K562 (cell line): ENCODE data around the gene WDR93. TPM values are rescaled to one million over a fixed set of nuclear protein-coding genes. Genes with fewer than 3 reads are reported as not detected.

ENCODE experiments used
- ATAC-seq: fragments of 200-7000 bp; cut with Tn5 transposase; 3 replicates; pipeline ENCODE4 v1.9.1; 2020; ENCODE audit warnings: moderate library complexity
- BruUV-seq: library from RNA; stranded (reverse); fragments of 400-500 nt; replicated peaks from 2 replicates; lab custom pipeline; 2021; lab: Mats Ljungman, UMichigan
- CTCF ChIA-PET: fragments of 300-600 bp; formaldehyde crosslinking; extraction: SDS; loops from one replicate; lab custom pipeline; 2021; ENCODE audit warnings: low intra/inter-chr PET ratio; lab: Yijun Ruan, JAX
- POLR2A ChIA-PET: fragments of 300-600, 350-650 bp; sonication (Branson Sonifier 250); formaldehyde crosslinking; extraction: SDS; loops from one replicate; lab custom pipeline; 2021; ENCODE audit warnings: antibody characterized with exemption, inconsistent platforms; lab: Yijun Ruan, JAX
- DNase-seq, 4 experiments: peaks; one replicate each; pipeline versions ENCODE4 v3.0.0 to v3.0.0-alpha.2; 2011 to 2018; ENCODE audit warnings: low spot score in 3 of 4, mixed read lengths in 3 of 4; ENCODE audit errors: extremely low read depth in 1 of 4
- FAIRE-seq: peaks from 2 replicates; lab custom pipeline; 2011; peaks lifted over from hg19 to GRCh38; lab: Jason Lieb, UNC
- H2AFZ ChIP-seq: 2 replicates; pipeline ENCODE4 v1.6.0; 2011; ENCODE audit warnings: low read depth, low read length, control low read depth, inconsistent platforms
- H3K27ac ChIP-seq: fragments of 200-600 bp; 3 replicates; pipeline ENCODE4 v1.8.0; 2011; ENCODE audit warnings: low read depth, mild to moderate bottlenecking, control low read depth, inconsistent platforms, low read length, moderate library complexity, mixed read lengths; ENCODE audit errors: extremely low read depth
- H3K27me3 ChIP-seq, 2 experiments: fragments of 300-600 bp in 1 of 2; 2 replicates in 1 of 2; 3 replicates in 1 of 2; pipeline versions ENCODE4 v1.6.0 to v1.8.0; 2011; ENCODE audit warnings: inconsistent platforms in 2 of 2, low read length in 2 of 2, mild to moderate bottlenecking in 1 of 2, mixed read lengths in 1 of 2, moderate library complexity in 1 of 2; ENCODE audit not compliant: control insufficient read depth in 2 of 2, insufficient read depth in 2 of 2
- H3K36me3 ChIP-seq: fragments of 300-600 bp; 3 replicates; pipeline ENCODE4 v1.8.0; 2011; ENCODE audit warnings: mild to moderate bottlenecking, low read length, inconsistent platforms; ENCODE audit not compliant: control insufficient read depth, insufficient read depth
- H3K4me1 ChIP-seq, 2 experiments: fragments of 200-600 bp in 1 of 2; replicated peaks in 1 of 2; 2 replicates in 1 of 2; 3 replicates in 1 of 2; pipeline versions ENCODE4 v1.5.1 to v1.8.0; 2011; ENCODE audit warnings: inconsistent platforms in 2 of 2, low read length in 2 of 2, mild to moderate bottlenecking in 1 of 2, mixed read lengths in 1 of 2, moderate library complexity in 1 of 2; ENCODE audit not compliant: control insufficient read depth in 2 of 2, insufficient read depth in 2 of 2
- H3K4me2 ChIP-seq: 2 replicates; pipeline ENCODE4 v1.6.1; 2011; ENCODE audit warnings: low read length, control low read depth, inconsistent platforms, mixed read lengths; ENCODE audit not compliant: insufficient read depth
- H3K4me3 ChIP-seq: fragments of 200-600 bp; sonication (generic), shearing (Covaris generic); 2 replicates; pipeline ENCODE4 v1.5.1; 2016; ENCODE audit warnings: control low read depth, inconsistent platforms
- H3K79me2 ChIP-seq: fragments of 200-600 bp; 3 replicates; pipeline ENCODE4 v1.8.0; 2011; ENCODE audit warnings: low read length, inconsistent platforms; ENCODE audit not compliant: control insufficient read depth, insufficient read depth
- H3K9ac ChIP-seq, 2 experiments: 2 replicates each; pipeline versions ENCODE4 v1.6.0 to v1.6.1; 2011; ENCODE audit warnings: low read depth in 2 of 2, low read length in 2 of 2, control low read depth in 1 of 2, inconsistent platforms in 1 of 2, mild to moderate bottlenecking in 1 of 2, mixed read lengths in 1 of 2; ENCODE audit not compliant: insufficient read depth in 1 of 2
- H3K9me1 ChIP-seq: one replicate; pipeline ENCODE4 v1.6.0; 2011; ENCODE audit warnings: inconsistent platforms, mild to moderate bottlenecking, low read length, moderate library complexity; ENCODE audit not compliant: control insufficient read depth, insufficient read depth
- H3K9me3 ChIP-seq: replicated peaks from 2 replicates; pipeline ENCODE4 v1.5.1; 2011; ENCODE audit warnings: low read depth, low read length, inconsistent platforms; ENCODE audit not compliant: control insufficient read depth, insufficient read depth
- H4K20me1 ChIP-seq: replicated peaks from 2 replicates; pipeline ENCODE4 v1.6.1; 2011; ENCODE audit warnings: low read length, inconsistent platforms, mixed read lengths; ENCODE audit not compliant: control insufficient read depth, insufficient read depth
- ERF ChIP-seq: fragments of 450-650 bp; formaldehyde crosslinking; IDR thresholded peaks from 2 replicates; pipeline ENCODE4 v1.4.0; 2020; ENCODE audit warnings: mild to moderate bottlenecking, mixed read lengths
- ESRRB ChIP-seq: fragments of 250-450 bp; sonication (Bioruptor Pico); IDR thresholded peaks from 2 replicates; pipeline ENCODE4 v1.5.0; 2020; ENCODE audit warnings: mild to moderate bottlenecking, moderate library complexity, borderline replicate concordance
- FOXK1 ChIP-seq: sonication (generic); formaldehyde crosslinking; IDR thresholded peaks from 2 replicates; pipeline ENCODE4 v1.8.0; 2022; ENCODE audit warnings: missing genetic modification reagents, mild to moderate bottlenecking, borderline replicate concordance
- GATAD2B ChIP-seq: fragments of 450-650 bp; IDR thresholded peaks from 2 replicates; pipeline ENCODE4 v1.6.1; 2017; ENCODE audit warnings: mild to moderate bottlenecking, borderline replicate concordance
- HIVEP1 ChIP-seq: fragments of 250-450 bp; sonication (Bioruptor Pico); IDR thresholded peaks from 2 replicates; pipeline ENCODE4 v1.4.0; 2020; ENCODE audit warnings: mild to moderate bottlenecking
- HLTF ChIP-seq: fragments of 450-650 bp; IDR thresholded peaks from 2 replicates; pipeline ENCODE4 v1.6.1; 2016
- L3MBTL2 ChIP-seq: fragments of 450-650 bp; IDR thresholded peaks from 2 replicates; pipeline ENCODE4 v1.6.1; 2016; ENCODE audit warnings: mild to moderate bottlenecking, moderate library complexity
- NR2F6 ChIP-seq: fragments of 450-650 bp; formaldehyde crosslinking; IDR thresholded peaks from 2 replicates; pipeline ENCODE4 v1.4.0; 2020; ENCODE audit warnings: mild to moderate bottlenecking
- RBM15 ChIP-seq: fragments of 200-400 bp; formaldehyde crosslinking; IDR thresholded peaks from 2 replicates; pipeline ENCODE4 v1.6.1; 2018; ENCODE audit warnings: mild to moderate bottlenecking, low read length, moderate library complexity; ENCODE audit not compliant: insufficient read depth
- SMAD1 ChIP-seq: fragments of 150-350 bp; IDR thresholded peaks from 2 replicates; pipeline ENCODE4 v1.6.1; 2014; ENCODE audit warnings: low read length, low read depth; ENCODE audit not compliant: partially characterized antibody
- TCF3 ChIP-seq: sonication (generic); formaldehyde crosslinking; IDR thresholded peaks from 2 replicates; pipeline ENCODE4 v1.4.0; 2020; ENCODE audit warnings: mild to moderate bottlenecking, missing genetic modification reagents
- U2AF1 ChIP-seq: fragments of 200-400 bp; formaldehyde crosslinking; optimal IDR thresholded peaks from 2 replicates; pipeline ENCODE3; 2017; ENCODE audit warnings: mild to moderate bottlenecking, low read depth, low read length, moderate library complexity
- ZBTB17 ChIP-seq: fragments of 450-650 bp; formaldehyde crosslinking; IDR thresholded peaks from 2 replicates; pipeline ENCODE4 v1.4.0; 2020; ENCODE audit warnings: mild to moderate bottlenecking
- ZNF79 ChIP-seq: fragments of 250-450 bp; sonication (Bioruptor Pico); IDR thresholded peaks from 2 replicates; pipeline ENCODE4 v1.4.0; 2020; ENCODE audit warnings: low read depth, mild to moderate bottlenecking, moderate library complexity
- WGBS: fragments of 100-300 bp; shearing (Covaris generic); methylation state at CpG from one replicate; pipeline ENCODE4 v1.1.6; 2016; ENCODE audit warnings: low coverage, mixed read lengths; ENCODE audit not compliant: insufficient coverage; ENCODE audit errors: missing lambda C conversion rate; 5-methylcytosine and 5-hydroxymethylcytosine counted together
- in situ Hi-C: fragments of 300-500 bp; cut with MboI; formaldehyde crosslinking; loops from 4 replicates; pipeline ENCODE4 v1.15.0; 2018; ENCODE audit warnings: inconsistent platforms, mixed read lengths
- intact Hi-C: fragments of 100-400 bp; cut with micrococcal nuclease; formaldehyde crosslinking; loops from 2 replicates; pipeline ENCODE4 v1.14.2; 2022
- polyA plus RNA-seq, 8 experiments: library from polyadenylated mRNA; depleted of rRNA in 4 of 8; stranded (reverse) in 5 of 8; unstranded in 3 of 8; fragments of >200 nt; fragmentation: Nextera tagmentation in 2 of 8; fragmentation: Illumina TruSeq in 1 of 8; extraction: Ambion mirVana in 2 of 8; extraction: Trizol in 1 of 8; gene quantifications; 2 replicates each; pipeline versions ENCODE4 v1.2.1 to v1.2.3, GENCODE V29; 2011 to 2014; ENCODE audit warnings: inconsistent platforms in 1 of 8, missing spikeins in 1 of 8
- total RNA-seq, 7 experiments: library from RNA; depleted of rRNA in 6 of 7; stranded (reverse); fragments of >200 nt in 6 of 7; fragmentation: Illumina TruSeq in 2 of 7; extraction: Trizol in 2 of 7; gene quantifications; 2 replicates each; pipeline versions ENCODE4 v1.2.1 to v1.2.3, GENCODE V29; 2011 to 2021; ENCODE audit warnings: low replicate concordance in 1 of 7
- TF ChIP-seq, protein P1 (sequence below): fragments of 150-350 bp; conservative IDR thresholded peaks from 2 replicates; pipeline ENCODE4 v1.6.1; 2014; ENCODE audit warnings: low read length
- TF ChIP-seq, protein P2 (sequence below): fragments of 450-650 bp; formaldehyde crosslinking; IDR thresholded peaks from 2 replicates; pipeline ENCODE4 v1.4.0; 2020; ENCODE audit warnings: mild to moderate bottlenecking, moderate library complexity
- TF ChIP-seq, protein P3 (sequence below): sonication (generic); formaldehyde crosslinking; IDR thresholded peaks from 2 replicates; pipeline ENCODE4 v1.8.0; 2023; ENCODE audit warnings: mild to moderate bottlenecking, missing genetic modification reagents

Gene WDR93
- total and polyA plus RNA-seq, 9 of the 15 experiments (the other 6 are each of a cell fraction or from before 2014, with no cell fraction given) = not detected

DNA sequence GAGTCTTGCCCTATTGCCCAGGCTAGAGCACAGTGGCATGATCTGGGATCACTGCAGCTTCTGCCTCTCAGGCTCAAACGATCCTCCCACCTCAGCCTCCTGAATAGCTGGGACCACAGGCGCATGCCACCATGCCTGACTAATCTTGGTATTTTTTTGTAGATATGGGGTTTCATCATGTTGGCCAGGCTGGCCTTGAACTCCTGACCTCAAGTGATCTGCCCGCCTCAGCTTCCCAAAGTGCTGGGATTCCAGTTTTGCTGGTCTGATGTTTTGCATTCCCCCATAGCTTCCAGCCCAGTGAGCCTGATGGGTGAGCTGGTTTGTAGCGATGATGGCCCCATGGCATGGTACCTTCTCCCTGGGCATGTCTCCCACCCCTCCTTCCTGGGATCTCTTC is 65.1 kb downstream of the WDR93 start:
- in situ Hi-C loops (loop anchor here (5.0 to 10.0 kb wide), 2 partner anchors 122 to 339 kb away; no protein-coding TSS in a partner anchor), intact Hi-C loops (no loop called here)
- Histone ChIP-seq H3K9me3 (no peaks in the 10 kb centered on the region), H3K9me1 (no peaks in the 10 kb centered on the region), H3K36me3 (no peaks in the 10 kb centered on the region), H2AFZ (no peak overlapping the region), H3K4me2 (no peak overlapping the region), H3K9ac (no peak overlapping the region), H3K79me2 (no peaks in the 10 kb centered on the region), H3K27me3 (no peaks in the 10 kb centered on the region), H3K4me1 (peaks cover 8 to 25% of the 10 kb centered on the region in 2 experiments; a peak in 4 of 5 replicates), H3K27ac (no peak overlapping the region), H4K20me1 (no peaks in the 10 kb centered on the region; the same call in 1 of the 2 replicates), H3K4me3 (no peak overlapping the region)
- CTCF ChIA-PET = no interaction called here
- POLR2A ChIA-PET = interaction anchor here (0.6 to 1.7 kb wide), 2 partner anchors 119 to 228 kb away, joined by 3 to 5 read pairs; no protein-coding TSS in a partner anchor
- no peak for ATAC-seq
- no TSS peak for BruUV-seq
- FAIRE-seq = no peak
- 31% methylated on average over 4 of the region's 4 CpGs for WGBS
- no peak for DNase-seq
- TF ChIP-seq, protein P1, sequence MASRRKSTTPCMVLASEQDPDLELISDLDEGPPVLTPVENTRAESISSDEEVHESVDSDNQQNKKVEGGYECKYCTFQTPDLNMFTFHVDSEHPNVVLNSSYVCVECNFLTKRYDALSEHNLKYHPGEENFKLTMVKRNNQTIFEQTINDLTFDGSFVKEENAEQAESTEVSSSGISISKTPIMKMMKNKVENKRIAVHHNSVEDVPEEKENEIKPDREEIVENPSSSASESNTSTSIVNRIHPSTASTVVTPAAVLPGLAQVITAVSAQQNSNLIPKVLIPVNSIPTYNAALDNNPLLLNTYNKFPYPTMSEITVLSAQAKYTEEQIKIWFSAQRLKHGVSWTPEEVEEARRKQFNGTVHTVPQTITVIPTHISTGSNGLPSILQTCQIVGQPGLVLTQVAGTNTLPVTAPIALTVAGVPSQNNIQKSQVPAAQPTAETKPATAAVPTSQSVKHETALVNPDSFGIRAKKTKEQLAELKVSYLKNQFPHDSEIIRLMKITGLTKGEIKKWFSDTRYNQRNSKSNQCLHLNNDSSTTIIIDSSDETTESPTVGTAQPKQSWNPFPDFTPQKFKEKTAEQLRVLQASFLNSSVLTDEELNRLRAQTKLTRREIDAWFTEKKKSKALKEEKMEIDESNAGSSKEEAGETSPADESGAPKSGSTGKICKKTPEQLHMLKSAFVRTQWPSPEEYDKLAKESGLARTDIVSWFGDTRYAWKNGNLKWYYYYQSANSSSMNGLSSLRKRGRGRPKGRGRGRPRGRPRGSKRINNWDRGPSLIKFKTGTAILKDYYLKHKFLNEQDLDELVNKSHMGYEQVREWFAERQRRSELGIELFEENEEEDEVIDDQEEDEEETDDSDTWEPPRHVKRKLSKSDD = no peak
- no peak for TF ChIP-seq HIVEP1 (CRISPR knock-in tag)
- TF ChIP-seq ESRRB (CRISPR knock-in tag) = no peak
- TF ChIP-seq, protein P2, sequence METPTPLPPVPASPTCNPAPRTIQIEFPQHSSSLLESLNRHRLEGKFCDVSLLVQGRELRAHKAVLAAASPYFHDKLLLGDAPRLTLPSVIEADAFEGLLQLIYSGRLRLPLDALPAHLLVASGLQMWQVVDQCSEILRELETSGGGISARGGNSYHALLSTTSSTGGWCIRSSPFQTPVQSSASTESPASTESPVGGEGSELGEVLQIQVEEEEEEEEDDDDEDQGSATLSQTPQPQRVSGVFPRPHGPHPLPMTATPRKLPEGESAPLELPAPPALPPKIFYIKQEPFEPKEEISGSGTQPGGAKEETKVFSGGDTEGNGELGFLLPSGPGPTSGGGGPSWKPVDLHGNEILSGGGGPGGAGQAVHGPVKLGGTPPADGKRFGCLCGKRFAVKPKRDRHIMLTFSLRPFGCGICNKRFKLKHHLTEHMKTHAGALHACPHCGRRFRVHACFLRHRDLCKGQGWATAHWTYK (CRISPR knock-in tag) = no peak
- no peak for TF ChIP-seq FOXK1
- no peak for TF ChIP-seq ZBTB17 (CRISPR knock-in tag)
- TF ChIP-seq ERF = no peak
- TF ChIP-seq, protein P3, sequence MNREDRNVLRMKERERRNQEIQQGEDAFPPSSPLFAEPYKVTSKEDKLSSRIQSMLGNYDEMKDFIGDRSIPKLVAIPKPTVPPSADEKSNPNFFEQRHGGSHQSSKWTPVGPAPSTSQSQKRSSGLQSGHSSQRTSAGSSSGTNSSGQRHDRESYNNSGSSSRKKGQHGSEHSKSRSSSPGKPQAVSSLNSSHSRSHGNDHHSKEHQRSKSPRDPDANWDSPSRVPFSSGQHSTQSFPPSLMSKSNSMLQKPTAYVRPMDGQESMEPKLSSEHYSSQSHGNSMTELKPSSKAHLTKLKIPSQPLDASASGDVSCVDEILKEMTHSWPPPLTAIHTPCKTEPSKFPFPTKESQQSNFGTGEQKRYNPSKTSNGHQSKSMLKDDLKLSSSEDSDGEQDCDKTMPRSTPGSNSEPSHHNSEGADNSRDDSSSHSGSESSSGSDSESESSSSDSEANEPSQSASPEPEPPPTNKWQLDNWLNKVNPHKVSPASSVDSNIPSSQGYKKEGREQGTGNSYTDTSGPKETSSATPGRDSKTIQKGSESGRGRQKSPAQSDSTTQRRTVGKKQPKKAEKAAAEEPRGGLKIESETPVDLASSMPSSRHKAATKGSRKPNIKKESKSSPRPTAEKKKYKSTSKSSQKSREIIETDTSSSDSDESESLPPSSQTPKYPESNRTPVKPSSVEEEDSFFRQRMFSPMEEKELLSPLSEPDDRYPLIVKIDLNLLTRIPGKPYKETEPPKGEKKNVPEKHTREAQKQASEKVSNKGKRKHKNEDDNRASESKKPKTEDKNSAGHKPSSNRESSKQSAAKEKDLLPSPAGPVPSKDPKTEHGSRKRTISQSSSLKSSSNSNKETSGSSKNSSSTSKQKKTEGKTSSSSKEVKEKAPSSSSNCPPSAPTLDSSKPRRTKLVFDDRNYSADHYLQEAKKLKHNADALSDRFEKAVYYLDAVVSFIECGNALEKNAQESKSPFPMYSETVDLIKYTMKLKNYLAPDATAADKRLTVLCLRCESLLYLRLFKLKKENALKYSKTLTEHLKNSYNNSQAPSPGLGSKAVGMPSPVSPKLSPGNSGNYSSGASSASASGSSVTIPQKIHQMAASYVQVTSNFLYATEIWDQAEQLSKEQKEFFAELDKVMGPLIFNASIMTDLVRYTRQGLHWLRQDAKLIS = no peak
- TF ChIP-seq TCF3 (CRISPR knock-in tag) = no peak
- TF ChIP-seq NR2F6 = no peak
- TF ChIP-seq U2AF1 = no peak
- TF ChIP-seq GATAD2B = no peak
- no peak for TF ChIP-seq L3MBTL2
- TF ChIP-seq HLTF = no peak
- TF ChIP-seq ZNF79 = no peak
- TF ChIP-seq SMAD1 = no peak
- no peak for TF ChIP-seq RBM15
